KMS-11 (cell line): ENCODE data around the gene RAD51B.

Source experiments
- H2AFZ ChIP-seq: fragments of 200-600 bp; sonication (generic); 2 replicates; pipeline ENCODE4 v1.6.1; 2016; ENCODE audit warnings: antibody characterized with exemption, mixed run types, low read depth
- H3K27ac ChIP-seq: fragments of 200-600 bp; sonication (generic); 2 replicates; pipeline ENCODE4 v1.6.1; 2016; ENCODE audit warnings: mild to moderate bottlenecking, mixed run types
- H3K27me3 ChIP-seq: fragments of 200-600 bp; sonication (generic); 2 replicates; pipeline ENCODE4 v1.6.1; 2017; ENCODE audit warnings: mild to moderate bottlenecking, low read depth, mixed run types, moderate library complexity; ENCODE audit not compliant: insufficient read depth
- H3K36me3 ChIP-seq: fragments of 200-600 bp; sonication (generic); 2 replicates; pipeline ENCODE4 v1.6.1; 2017; ENCODE audit warnings: mild to moderate bottlenecking, mixed run types; ENCODE audit not compliant: insufficient read depth
- H3K4me1 ChIP-seq: fragments of 200-600 bp; sonication (generic); 2 replicates; pipeline ENCODE4 v1.6.1; 2016; ENCODE audit warnings: mild to moderate bottlenecking, low read depth, mixed run types; ENCODE audit not compliant: poor library complexity, severe bottlenecking
- H3K4me2 ChIP-seq: fragments of 200-600 bp; sonication (generic); 2 replicates; pipeline ENCODE4 v1.7.0; 2016; ENCODE audit warnings: mild to moderate bottlenecking, mixed run types
- H3K4me3 ChIP-seq: fragments of 200-600 bp; sonication (generic); IDR thresholded peaks from 2 replicates; pipeline ENCODE4 v1.6.1; 2017; ENCODE audit warnings: low read depth, low read length, mixed read lengths; ENCODE audit not compliant: insufficient read depth
- H3K79me2 ChIP-seq: fragments of 200-600 bp; sonication (generic); 2 replicates; pipeline ENCODE4 v1.6.1; 2016; ENCODE audit warnings: low read depth, mixed run types; ENCODE audit not compliant: insufficient read depth
- H3K9ac ChIP-seq: fragments of 200-600 bp; sonication (generic); 2 replicates; pipeline ENCODE4 v1.6.1; 2016; ENCODE audit warnings: mild to moderate bottlenecking, mixed run types
- H4K20me1 ChIP-seq: fragments of 200-600 bp; sonication (generic); 2 replicates; pipeline ENCODE4 v1.6.1; 2016; ENCODE audit warnings: mild to moderate bottlenecking, mixed run types; ENCODE audit not compliant: insufficient read depth
- TF ChIP-seq, protein P1 (sequence below): fragments of 200-600 bp; sonication (generic); conservative IDR thresholded peaks from 2 replicates; pipeline ENCODE4 v1.6.1; 2017; ENCODE audit warnings: low read depth, mild to moderate bottlenecking, antibody characterized with exemption, low read length, moderate library complexity, mixed read lengths

RAD51B gene

DNA sequence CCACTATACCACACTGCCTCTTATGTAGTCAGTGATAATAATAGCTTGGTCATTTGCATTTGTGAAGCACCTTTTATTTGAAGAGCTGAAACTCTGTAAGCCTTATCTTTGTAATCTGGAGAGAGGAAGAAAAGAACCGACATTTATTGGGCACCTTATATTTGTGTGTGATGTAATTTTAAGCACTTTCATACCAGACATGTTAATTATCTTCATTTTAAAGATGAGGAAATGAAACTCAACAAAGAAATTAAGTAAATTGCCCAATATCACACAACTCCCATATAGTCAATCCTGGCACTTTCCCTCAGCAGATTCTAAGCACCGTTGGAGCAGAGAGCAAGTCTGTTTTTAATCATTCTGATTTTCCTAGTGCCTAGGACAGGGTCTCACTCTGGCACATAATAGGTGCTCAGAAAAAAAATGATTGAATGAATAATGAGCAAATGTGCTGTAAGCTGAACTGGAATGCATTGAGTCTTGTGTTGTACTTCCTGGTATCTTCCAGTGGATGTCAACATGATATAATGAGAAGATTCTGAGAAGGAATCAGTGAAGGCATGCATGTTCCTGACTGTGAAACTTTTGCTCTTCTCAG, 554.4 kb downstream of the RAD51B start:
- Histone ChIP-seq H3K4me2 (no peak overlapping the region), H3K27ac (no peak overlapping the region), H3K36me3 (no peaks in the 10 kb centered on the region), H3K9ac (no peak overlapping the region), H3K4me1 (peaks cover 19% of the 10 kb centered on the region), H4K20me1 (no peaks in the 10 kb centered on the region), H3K4me3 (no peak overlapping the region), H3K27me3 (no peaks in the 10 kb centered on the region), H3K79me2 (no peaks in the 10 kb centered on the region), H2AFZ (no peak overlapping the region)
- TF ChIP-seq, protein P1, sequence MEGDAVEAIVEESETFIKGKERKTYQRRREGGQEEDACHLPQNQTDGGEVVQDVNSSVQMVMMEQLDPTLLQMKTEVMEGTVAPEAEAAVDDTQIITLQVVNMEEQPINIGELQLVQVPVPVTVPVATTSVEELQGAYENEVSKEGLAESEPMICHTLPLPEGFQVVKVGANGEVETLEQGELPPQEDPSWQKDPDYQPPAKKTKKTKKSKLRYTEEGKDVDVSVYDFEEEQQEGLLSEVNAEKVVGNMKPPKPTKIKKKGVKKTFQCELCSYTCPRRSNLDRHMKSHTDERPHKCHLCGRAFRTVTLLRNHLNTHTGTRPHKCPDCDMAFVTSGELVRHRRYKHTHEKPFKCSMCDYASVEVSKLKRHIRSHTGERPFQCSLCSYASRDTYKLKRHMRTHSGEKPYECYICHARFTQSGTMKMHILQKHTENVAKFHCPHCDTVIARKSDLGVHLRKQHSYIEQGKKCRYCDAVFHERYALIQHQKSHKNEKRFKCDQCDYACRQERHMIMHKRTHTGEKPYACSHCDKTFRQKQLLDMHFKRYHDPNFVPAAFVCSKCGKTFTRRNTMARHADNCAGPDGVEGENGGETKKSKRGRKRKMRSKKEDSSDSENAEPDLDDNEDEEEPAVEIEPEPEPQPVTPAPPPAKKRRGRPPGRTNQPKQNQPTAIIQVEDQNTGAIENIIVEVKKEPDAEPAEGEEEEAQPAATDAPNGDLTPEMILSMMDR: no peak

GRCh38 chr14:68374682-68375081, 555.1 kb downstream of the RAD51B start:
- TF ChIP-seq, protein P1: no peak
- no peak overlapping the region for H3K4me2 ChIP-seq

GRCh38 chr14:68375376-68375775, 555.8 kb downstream of the RAD51B start:
- TF ChIP-seq, protein P1: no peak
- Histone ChIP-seq H2AFZ (no peak overlapping the region), H3K4me1 (peaks cover 23% of the 10 kb centered on the region), H3K36me3 (no peaks in the 10 kb centered on the region), H3K9ac (no peak overlapping the region), H3K79me2 (no peaks in the 10 kb centered on the region), H3K27ac (no peak overlapping the region), H3K4me3 (no peak overlapping the region), H4K20me1 (no peaks in the 10 kb centered on the region), H3K4me2 (no peak overlapping the region), H3K27me3 (no peaks in the 10 kb centered on the region)

More at GRCh38 chr14:68374682-68375081, 555.1 kb downstream of the RAD51B start:
- Histone ChIP-seq H3K79me2 (no peaks in the 10 kb centered on the region), H3K36me3 (no peaks in the 10 kb centered on the region), H2AFZ (no peak overlapping the region), H3K27ac (no peak overlapping the region), H3K27me3 (no peaks in the 10 kb centered on the region), H3K4me1 (peaks cover 19% of the 10 kb centered on the region), H3K9ac (no peak overlapping the region), H3K4me3 (no peak overlapping the region), H4K20me1 (no peaks in the 10 kb centered on the region)

DNA sequence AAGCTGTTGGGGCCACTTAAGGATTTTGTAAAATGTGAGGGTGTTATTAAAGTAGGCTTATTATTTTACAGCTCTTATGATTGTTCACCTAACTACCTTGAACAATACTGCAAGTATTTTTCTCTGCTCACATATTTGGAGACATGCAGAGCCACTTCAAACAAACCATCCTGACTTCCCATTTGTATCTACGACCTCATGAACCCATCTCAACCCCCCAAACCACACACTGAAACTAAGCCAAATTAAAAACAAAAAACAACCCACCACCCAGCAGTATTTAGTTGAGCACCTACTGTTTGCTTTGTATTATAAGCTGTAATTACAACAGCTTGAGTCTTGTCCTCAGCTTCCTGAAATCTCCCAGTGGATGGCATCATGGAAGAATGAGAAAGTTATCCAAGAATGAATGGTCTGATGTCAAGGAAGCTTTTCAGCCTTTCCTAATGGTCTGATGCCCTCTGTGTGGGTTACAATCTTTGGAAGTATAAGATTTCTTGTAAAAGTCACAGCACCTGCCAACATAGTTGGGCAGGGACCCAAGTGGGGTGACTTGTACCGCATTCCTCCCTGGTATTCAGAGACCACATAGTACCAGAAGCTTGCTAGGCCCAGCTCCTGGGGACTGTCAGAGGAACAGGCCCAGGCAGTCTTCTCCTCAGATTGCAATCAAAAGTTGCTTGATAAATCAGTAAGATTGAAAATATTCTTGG, 556.6 kb downstream of the RAD51B start:
- TF ChIP-seq, protein P1: no peak
- Histone ChIP-seq H3K36me3 (no peaks in the 10 kb centered on the region), H3K4me2 (no peak overlapping the region)

More for the DNA sequence above, 556.6 kb downstream of the RAD51B start:
- H3K4me3 ChIP-seq: no peak overlapping the region
- H3K4me1 ChIP-seq: peaks cover 32% of the 10 kb centered on the region
- H3K79me2 ChIP-seq: no peaks in the 10 kb centered on the region
- H2AFZ ChIP-seq: no peak overlapping the region
- H3K27ac ChIP-seq: no peak overlapping the region
- H3K9ac ChIP-seq: no peak overlapping the region
- H4K20me1 ChIP-seq: no peaks in the 10 kb centered on the region
- no peaks in the 10 kb centered on the region for H3K27me3 ChIP-seq
